Type B pancreatic cell (in vitro differentiated cells): ENCODE data around the gene NEK1. TPM values are rescaled to one million over a fixed set of nuclear protein-coding genes. Genes with fewer than 3 reads are reported as not detected.

Source experiments
- DNase-seq: peaks from one replicate; pipeline ENCODE4 v3.0.0; 2021; ENCODE audit warnings: mixed read lengths; ENCODE audit not compliant: unreplicated experiment; ENCODE audit errors: extremely low spot score
- H3K27ac Mint-ChIP-seq: 2 replicates; pipeline ENCODE4 v1.8.0; 2021; ENCODE audit warnings: mild to moderate bottlenecking, mixed read lengths
- H3K27me3 Mint-ChIP-seq: 2 replicates; pipeline ENCODE4 v1.8.0; 2021; ENCODE audit warnings: mixed read lengths
- H3K36me3 Mint-ChIP-seq: 2 replicates; pipeline ENCODE4 v1.8.0; 2021; ENCODE audit warnings: mixed read lengths
- H3K4me1 Mint-ChIP-seq: one replicate; pipeline ENCODE4 v1.8.0; 2021; ENCODE audit warnings: mixed read lengths; ENCODE audit not compliant: unreplicated experiment
- H3K4me3 Mint-ChIP-seq: 2 replicates; pipeline ENCODE4 v1.8.0; 2021; ENCODE audit warnings: mild to moderate bottlenecking, mixed read lengths
- H3K9me3 Mint-ChIP-seq: 2 replicates; pipeline ENCODE4 v1.8.0; 2021; ENCODE audit warnings: mixed read lengths
- total RNA-seq: library from RNA; stranded (reverse); gene quantifications from 2 replicates; pipeline ENCODE4 v1.2.1, GENCODE V29; 2021; ENCODE audit warnings: low replicate concordance
- TF ChIP-seq, protein P1 (sequence below): fragments of 200-600 bp; sonication (generic); conservative IDR thresholded peaks from 2 replicates; pipeline ENCODE4 v1.5.0; 2021; ENCODE audit warnings: antibody characterized with exemption, mild to moderate bottlenecking

NEK1 gene
- total RNA-seq, 1 donor from 2014 or later, result 17.7 TPM

DNA sequence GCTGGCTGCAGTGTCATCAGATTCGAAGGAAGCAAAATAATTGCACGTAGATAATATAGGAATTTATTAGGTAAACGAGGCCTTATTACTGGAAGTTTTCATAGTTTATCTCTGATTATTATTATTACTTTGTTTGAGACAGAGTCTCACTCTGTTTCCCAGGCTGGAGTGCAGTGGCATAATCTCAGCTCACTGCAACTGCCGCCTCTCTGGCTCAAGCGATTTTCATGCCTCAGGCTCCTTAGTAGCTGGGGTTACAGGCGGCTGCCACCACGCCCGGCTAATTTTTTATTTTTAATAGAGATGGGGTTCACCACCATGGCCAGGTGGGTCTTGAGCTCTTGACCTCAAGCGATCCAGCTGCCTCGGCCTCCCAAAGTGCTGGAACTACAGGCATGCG, 20.5 kb upstream of the NEK1 start:
- Mint-ChIP-seq H3K36me3 (peaks cover 26% of the 10 kb centered on the region), H3K4me1 (peaks cover 8% of the 10 kb centered on the region), H3K4me3 (no peak overlapping the region), H3K27me3 (no peaks in the 10 kb centered on the region), H3K27ac (peak overlapping the region; percentile 25), H3K9me3 (no peaks in the 10 kb centered on the region)
- TF ChIP-seq, protein P1, sequence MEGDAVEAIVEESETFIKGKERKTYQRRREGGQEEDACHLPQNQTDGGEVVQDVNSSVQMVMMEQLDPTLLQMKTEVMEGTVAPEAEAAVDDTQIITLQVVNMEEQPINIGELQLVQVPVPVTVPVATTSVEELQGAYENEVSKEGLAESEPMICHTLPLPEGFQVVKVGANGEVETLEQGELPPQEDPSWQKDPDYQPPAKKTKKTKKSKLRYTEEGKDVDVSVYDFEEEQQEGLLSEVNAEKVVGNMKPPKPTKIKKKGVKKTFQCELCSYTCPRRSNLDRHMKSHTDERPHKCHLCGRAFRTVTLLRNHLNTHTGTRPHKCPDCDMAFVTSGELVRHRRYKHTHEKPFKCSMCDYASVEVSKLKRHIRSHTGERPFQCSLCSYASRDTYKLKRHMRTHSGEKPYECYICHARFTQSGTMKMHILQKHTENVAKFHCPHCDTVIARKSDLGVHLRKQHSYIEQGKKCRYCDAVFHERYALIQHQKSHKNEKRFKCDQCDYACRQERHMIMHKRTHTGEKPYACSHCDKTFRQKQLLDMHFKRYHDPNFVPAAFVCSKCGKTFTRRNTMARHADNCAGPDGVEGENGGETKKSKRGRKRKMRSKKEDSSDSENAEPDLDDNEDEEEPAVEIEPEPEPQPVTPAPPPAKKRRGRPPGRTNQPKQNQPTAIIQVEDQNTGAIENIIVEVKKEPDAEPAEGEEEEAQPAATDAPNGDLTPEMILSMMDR, result no peak
- DNase-seq, result no peak

DNA sequence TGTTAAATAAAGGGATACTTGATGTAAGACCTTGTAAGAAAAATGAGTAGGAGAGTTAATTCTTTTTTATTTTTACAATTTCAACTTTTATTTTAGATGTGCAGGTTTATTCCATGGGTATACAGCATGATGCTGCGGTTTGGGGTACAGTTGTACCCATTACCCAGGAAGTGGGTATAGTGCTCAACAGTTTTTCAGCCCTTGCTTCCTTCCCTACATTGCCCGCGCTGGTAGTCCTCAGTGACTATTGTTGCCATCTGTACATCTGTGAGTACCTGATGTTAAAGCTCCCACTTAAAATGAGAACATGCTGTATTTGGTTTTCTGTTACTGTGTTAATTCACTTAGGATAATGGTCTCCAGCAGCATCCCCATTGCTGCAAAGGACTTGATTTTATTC, 17.7 kb upstream of the NEK1 start:
- peaks cover 15% of the 10 kb centered on the region for H3K36me3 Mint-ChIP-seq
- TF ChIP-seq, protein P1, result no peak
- H3K4me1 Mint-ChIP-seq, result peaks cover 10% of the 10 kb centered on the region
- H3K27me3 Mint-ChIP-seq, result no peaks in the 10 kb centered on the region
- H3K9me3 Mint-ChIP-seq, result no peaks in the 10 kb centered on the region
- no peak for DNase-seq
- no peak overlapping the region for H3K4me3 Mint-ChIP-seq
- H3K27ac Mint-ChIP-seq, result no peak overlapping the region

DNA sequence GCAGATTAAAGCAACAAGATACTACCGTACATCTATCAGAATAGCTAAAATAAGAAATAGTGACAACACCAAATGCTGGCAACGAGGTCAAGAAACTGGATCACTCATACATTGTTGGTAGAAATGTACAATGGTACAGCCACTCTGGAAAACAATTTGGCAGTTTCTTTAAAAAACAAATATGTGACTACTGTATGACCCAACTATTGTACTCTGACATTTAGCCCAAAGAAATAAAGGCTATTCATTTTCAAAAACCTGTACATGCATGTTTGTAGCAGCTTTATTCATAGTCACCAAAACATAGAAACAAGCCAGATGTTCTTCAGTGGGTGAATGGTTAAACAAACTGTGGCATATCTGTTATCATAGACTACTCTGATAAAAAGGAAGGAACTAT, 16.2 kb upstream of the NEK1 start:
- Mint-ChIP-seq H3K9me3 (no peaks in the 10 kb centered on the region), H3K27me3 (no peaks in the 10 kb centered on the region), H3K36me3 (peaks cover 15% of the 10 kb centered on the region), H3K4me1 (peaks cover 6% of the 10 kb centered on the region), H3K4me3 (no peak overlapping the region), H3K27ac (no peak overlapping the region)
- TF ChIP-seq, protein P1, result no peak
- DNase-seq, result no peak

DNA sequence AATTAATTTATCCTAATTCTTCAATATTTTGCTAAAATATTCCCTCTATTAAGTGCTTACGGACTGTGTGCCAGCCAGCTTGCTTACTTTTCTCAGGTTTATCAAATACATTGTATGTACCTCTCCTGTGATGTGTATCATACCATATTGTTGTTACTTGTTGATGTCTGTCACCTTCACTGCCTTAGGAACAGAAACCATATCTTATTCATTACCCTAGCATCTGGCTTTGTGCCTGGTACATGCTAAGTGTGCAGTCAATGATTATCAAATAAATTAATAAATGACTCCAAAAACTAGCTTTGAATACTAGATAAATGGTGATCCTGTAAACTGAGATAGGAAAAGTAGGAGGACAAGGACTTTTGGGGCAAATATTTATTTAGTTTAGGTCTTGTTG, 14.9 kb upstream of the NEK1 start:
- no peaks in the 10 kb centered on the region for H3K27me3 Mint-ChIP-seq
- H3K9me3 Mint-ChIP-seq, result no peaks in the 10 kb centered on the region
- H3K4me1 Mint-ChIP-seq, result peaks cover 14% of the 10 kb centered on the region
- H3K27ac Mint-ChIP-seq, result no peak overlapping the region
- H3K36me3 Mint-ChIP-seq, result peaks cover 15% of the 10 kb centered on the region
- TF ChIP-seq, protein P1, result no peak
- no peak overlapping the region for H3K4me3 Mint-ChIP-seq
- DNase-seq, result no peak

DNA sequence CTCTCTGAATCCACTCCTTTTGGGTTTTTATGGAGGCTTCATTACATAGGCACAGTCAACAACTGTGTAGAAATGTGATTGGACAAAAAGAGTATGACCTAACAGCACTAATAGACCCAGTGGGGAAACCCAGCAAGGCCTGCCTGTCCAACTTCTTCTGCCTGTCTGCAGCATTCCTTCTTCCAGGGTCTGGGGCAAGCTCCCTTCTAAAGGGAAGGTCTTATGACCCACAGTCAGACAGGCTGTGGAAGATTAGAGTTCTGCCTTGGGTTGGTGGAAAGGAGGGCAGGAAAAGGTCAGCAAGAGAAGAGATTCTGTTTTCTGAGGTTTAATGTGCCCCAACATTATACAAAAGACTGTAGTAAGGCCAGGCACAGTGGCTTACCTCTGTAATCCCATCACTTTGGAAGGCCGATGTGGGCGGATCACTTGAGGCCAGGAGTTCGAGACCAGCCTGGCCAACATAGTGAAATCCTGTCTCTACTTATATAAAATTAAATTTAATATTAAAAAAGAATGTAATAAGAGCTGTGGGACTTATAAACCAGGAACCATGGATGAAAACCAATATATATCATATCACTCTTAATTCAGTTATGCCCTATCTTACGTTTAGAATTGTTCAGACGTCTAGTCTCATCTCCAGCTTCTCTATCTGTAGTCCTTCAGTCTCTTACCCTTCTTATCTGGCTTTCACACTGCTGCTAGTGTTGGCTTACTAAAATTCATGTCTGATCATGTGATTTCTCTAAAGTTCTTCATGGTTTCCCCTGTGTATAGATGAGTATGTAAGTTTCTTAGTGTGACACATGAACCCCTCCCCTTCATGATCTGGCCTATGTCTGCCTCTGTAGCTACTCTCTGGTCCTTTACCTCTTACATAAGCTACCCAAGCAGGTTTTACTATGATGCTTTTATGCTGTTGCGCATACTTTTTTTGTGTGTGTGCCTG, 14.2 kb upstream of the NEK1 start:
- Mint-ChIP-seq H3K4me1 (peaks cover 14% of the 10 kb centered on the region), H3K27ac (no peak overlapping the region), H3K27me3 (no peaks in the 10 kb centered on the region), H3K36me3 (peaks cover 9% of the 10 kb centered on the region), H3K9me3 (no peaks in the 10 kb centered on the region), H3K4me3 (no peak overlapping the region)
- DNase-seq, result no peak
- TF ChIP-seq, protein P1, result no peak
